Stimulated activated CD4-positive, alpha-beta T cell treated with anti-CD3 and anti-CD28 coated beads, Interleukin-15, amount 100 ng/mL, for 48 hours (primary cell): Measurements from ENCODE around the gene REEP1.
"Not testable (repeated sequence)": the region's sequence is repeated elsewhere in the genome, so short reads cannot be mapped to it uniquely, and the experiment has no call there.

Experiments used
- DNase-seq, 2 donors: peaks; one replicate each; pipeline ENCODE4 v3.0.0-alpha.2; 2020; ENCODE audit warnings: low read depth in 2 of 2

The REEP1 gene

GRCh38 chr2:86224645-86225355 is 112.6 kb downstream of the REEP1 start:
- no peak for DNase-seq

- no peak for DNase-seq
Observed at GRCh38 chr2:86223927-86224560, 113.4 kb downstream of the REEP1 start.

DNA sequence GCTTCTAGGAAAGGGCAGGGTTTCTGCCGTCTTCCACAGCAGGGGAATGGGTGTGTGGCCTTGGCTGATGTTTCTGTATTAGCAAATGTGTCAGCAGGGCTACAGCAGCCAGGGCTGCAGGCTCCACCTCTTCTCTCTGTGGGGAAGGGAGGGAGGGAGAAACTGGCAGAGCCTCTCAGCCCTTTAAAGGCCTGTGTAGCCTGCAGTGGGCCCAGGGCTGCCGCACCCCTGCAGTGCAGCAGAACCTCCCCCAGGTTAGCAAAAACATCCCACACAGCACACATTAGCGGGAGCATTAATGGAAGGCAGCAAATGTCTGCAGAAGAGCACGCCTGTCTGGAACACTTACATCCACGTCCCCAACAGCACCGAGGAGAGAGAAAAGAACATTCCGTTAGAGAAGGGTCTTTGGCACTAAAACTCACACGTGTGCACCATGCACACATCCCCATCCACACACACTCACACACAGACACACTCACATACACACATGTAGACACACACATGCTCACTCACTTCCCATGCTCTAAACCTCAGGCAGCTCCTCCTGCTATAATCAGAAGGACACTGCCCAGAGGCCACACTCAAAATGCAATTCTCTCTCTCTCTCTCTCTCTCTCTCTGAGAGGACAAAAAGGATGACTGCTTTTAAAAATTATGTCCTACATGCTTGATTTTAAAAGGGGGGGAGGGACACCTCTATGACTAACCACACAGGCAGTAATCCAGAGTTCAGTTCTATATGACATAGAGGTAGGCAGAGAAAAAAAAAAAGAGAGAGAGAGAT is 114.1 kb downstream of the REEP1 start:
- DNase-seq, result no peak

GRCh38 chr2:86221066-86221684 is 116.3 kb downstream of the REEP1 start:
- DNase-seq, result peak in 1 of 2 donors; percentile 35

DNA sequence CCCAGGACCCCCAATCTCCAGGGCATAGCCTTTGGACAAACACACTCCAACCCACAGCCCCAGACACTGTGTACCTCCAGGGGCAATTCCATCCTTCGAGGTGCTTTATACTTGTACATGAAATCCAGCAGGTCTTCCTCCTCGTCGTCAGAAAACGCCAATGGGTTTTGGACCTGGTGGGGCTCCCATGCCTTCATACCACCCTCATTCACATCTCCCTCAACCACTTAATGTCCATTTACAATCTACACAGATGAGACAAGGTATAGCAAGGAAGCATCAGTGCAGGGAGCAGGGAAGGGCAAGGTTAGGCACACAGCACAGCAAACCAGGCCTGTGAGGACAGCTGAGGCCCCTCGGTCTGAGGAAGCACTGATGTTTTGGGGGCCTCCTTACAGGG is 117.5 kb downstream of the REEP1 start:
- no peak for DNase-seq

DNA sequence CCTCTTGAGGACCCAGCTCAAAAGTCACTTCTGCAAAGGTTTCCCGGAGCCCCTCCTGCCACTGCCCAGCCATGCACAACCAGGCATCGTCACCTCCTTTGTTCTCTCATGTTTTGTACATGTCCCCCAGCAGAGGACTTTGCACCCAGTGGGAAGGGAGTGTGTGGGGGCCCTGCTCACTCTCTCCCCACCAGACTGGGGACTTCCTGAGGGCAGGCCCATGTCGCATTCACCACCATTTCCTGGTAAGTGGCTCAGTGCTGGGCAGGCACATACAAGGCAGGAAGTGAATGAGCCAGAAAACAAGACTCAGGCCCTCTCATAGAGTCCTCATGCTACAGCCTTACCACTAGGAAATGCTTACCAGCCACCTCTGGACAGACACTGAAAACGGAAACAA is 119.3 kb downstream of the REEP1 start:
- DNase-seq, result no peak

DNA sequence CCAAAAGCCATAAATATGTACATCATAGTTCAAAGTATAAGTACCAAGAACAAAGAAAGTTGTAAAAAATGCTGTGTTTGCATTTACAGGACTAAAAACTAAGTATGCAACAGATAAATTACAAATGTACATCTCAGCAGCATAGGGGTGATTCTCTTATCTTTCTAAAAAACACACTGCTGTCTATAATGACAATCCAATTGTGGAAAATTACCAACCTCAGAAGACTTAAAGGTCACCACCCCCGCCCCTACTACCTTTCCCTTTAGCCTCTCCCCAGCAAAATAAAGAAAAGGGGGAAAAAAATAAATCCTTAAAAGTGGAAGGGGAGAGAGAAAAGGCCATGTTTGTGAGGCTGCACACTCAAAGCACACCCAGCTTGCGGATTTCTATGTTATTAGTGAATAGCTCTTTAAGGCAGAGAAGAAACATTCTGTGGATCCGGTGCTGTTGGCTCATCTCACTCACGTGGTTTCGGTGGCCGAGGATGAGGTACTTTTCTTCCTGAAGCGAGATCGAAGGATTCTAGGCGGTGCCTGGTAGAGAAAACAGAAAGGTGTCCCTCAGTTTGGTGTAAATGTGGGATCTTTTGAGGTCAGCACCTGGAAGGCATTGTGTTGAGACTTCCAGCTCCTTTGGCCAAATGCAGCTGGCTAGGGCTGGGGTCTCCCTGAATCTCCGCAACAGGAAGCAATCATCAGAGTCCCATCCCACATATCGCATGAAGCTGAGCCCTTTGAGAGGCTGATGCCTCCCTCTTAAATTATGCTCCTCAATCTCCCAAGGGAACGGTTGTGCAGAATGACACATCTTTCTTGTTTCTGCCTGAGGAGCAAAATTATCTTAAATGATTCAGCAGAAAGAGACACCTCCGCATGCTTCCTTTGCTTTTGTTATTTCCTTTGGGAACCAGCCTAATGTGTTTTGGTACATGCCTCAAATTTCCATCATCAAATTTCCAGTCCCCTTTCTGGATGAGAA is 120.6 kb downstream of the REEP1 start:
- no peak for DNase-seq

- no peak for DNase-seq
Observed at GRCh38 chr2:86214503-86214832, 123.0 kb downstream of the REEP1 start.

DNA sequence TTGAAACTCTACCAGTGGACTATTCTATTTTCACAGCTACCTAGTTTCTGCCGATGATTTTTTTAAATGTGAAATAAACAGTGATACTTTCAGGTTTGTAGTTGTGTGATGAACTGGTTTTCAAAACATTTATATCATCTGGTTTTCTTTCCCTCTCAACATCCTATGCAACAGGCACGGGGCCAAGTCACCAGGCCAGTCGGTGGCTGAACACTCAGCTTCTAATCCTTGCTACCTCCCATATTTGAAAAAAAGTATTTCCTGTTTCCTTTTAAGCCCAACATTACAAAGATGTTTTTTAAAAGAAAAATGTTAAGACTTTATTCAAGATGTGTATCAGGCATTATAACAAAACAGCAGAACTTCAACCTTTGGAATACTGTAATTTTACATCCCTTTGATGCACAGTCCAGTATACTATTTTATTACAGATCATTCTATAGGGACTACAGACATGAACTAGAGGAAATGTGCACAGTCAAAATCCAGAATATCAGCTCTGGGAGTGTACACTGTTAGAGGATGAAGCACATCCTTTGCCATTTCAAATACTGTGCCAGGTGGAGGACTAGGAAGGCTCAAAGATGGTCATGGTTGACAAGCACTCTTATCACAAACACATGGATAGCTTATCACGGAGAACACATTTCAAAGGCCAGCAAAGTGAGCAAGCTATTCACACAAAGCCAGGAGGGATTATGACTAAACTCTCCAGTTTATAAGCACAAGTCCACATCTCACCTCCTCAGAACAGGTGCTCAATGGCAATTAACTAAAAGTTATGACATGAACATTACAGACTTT is 123.5 kb downstream of the REEP1 start:
- no peak for DNase-seq

- DNase-seq, result no peak
Observed at GRCh38 chr2:86213056-86213455, 124.4 kb downstream of the REEP1 start.

GRCh38 chr2:86211796-86212188 is 125.6 kb downstream of the REEP1 start:
- no peak for DNase-seq

- DNase-seq, result no peak
Observed at GRCh38 chr2:86211033-86211795, 126.2 kb downstream of the REEP1 start.

DNA sequence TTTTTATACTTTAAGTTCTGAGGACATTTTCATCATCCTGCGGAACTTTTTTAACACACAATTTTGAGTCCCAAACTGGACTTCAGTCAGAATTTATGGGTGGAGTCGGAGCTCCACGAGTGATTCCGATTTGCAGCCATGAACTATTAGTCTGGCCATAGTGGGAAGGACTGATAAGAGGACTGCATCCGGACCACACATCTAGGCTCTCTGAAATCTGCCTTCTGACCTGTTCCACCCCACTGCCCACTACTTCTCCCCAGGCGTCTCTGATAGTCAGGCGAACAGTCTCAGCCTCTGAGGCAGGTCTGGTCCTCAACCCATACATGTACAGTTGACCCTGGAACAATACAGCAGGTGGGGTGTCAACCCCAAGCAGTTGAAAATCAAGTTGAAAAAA is 133.0 kb downstream of the REEP1 start:
- DNase-seq, result no peak

DNA sequence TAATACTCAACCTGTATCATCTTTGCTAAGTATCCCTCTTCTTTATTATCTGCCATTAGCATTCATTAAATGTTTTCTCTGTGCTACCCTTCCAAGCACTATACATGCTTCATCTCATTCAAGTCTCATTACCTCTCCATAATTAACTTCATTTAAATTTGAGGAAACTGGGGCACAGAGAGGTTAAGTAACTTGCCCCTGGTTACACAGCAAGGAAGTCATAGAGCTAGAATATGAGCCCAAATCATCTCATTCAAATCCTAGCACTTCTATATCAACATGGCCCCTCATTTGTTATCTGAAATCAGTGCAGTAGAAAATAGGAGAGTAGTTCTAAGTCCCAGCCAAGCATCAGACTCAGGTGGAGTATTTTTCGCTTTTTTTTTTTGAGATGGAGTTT is 133.8 kb downstream of the REEP1 start:
- no peak for DNase-seq

GRCh38 chr2:86202702-86203101 is 134.7 kb downstream of the REEP1 start:
- DNase-seq, result no peak

DNA sequence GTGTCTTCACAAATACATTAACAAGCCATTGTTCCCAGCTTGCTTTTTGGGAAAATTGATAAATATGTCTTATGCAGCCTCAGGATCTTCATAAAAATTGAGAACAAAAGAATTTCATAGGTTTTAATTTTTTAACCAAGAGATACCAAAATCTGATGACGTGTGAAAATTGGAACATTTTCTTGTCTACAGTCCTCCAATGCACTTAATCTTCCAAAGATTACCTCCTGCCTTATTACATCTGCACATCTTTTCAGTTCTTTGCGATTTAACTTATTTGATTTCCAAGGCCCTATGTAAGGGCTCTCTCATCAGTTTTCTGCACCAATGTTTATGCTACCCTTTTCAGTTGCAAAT is 135.1 kb downstream of the REEP1 start:
- DNase-seq, result no peak

DNA sequence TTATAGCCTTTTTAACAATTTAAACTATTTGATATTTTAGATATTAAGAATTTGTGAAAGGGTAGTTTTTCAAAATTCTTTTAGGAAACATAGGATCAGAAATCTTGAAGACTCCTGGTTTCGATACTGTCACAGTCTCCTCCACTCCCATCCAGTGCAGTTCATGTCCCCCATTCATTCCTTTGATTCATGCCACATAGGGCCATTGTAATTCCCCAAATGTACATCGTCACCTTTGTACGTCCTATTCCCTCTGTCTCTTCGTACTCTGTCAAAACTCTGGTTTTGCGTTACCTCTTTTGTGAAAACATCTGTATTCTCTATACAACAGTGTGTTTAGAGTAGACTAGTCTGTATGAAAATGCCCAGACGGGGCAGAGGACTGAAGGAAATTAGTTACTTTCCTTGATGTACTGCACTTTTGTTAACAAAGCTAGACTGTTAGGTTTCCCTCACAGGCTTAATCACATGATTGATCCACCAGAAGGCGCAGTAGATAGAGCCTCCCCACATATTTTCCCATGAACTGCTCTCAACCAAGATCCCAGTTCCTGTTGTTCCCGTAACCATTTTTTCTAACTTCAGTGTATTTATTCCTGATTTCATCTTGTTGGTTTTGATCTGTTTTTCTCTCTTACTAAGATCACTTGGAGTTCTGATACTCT is 135.6 kb downstream of the REEP1 start:
- no peak for DNase-seq

GRCh38 chr2:86200564-86200963 is 136.9 kb downstream of the REEP1 start:
- DNase-seq, result not testable (repeated sequence)

DNA sequence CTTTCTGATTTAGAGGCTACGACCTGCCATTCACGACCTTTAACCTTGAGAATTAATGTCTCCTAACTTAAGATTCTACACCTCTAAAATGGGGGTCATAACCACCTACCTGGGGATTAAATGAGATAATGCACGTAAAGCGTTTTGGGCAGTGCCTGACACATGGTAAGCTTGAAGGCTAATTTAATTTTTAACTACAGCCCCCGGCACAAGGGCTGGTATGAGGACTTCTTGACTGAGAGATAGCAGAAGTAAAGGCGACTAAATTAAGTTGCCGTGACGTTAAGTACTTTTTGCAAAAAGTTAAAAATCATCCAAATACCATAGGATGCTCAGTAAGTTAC is 137.6 kb downstream of the REEP1 start:
- DNase-seq, result no peak
